Spinal cord (tissue), 10 donors: ENCODE results near the gene ITIH4. TPM values are rescaled to one million over a fixed set of nuclear protein-coding genes. Genes with fewer than 3 reads are reported as not detected.

Experiments
- DNase-seq, 6 donors: peaks; one replicate each; pipeline versions ENCODE4 v3.0.0 to v3.0.0-alpha.2; 2013 to 2015; ENCODE audit warnings: low spot score in 6 of 6, low read depth in 4 of 6
- H3K27ac ChIP-seq: one replicate; pipeline ENCODE4 v1.5.1; 2013; ENCODE audit warnings: low read depth, low read length, control low read depth
- H3K27me3 ChIP-seq: one replicate; pipeline ENCODE4 v1.6.1; 2013; ENCODE audit warnings: low read length; ENCODE audit not compliant: control insufficient read depth, insufficient read depth
- H3K36me3 ChIP-seq: one replicate; pipeline ENCODE4 v1.6.1; 2013; ENCODE audit warnings: low read length; ENCODE audit not compliant: control insufficient read depth, insufficient read depth
- H3K4me1 ChIP-seq: one replicate; pipeline ENCODE4 v1.6.1; 2013; ENCODE audit warnings: low read length; ENCODE audit not compliant: control insufficient read depth, insufficient read depth
- H3K4me3 ChIP-seq: one replicate; pipeline ENCODE4 v1.5.1; 2013; ENCODE audit warnings: low read depth, low read length, control low read depth
- H3K9me3 ChIP-seq: one replicate; pipeline ENCODE4 v1.6.1; 2013; ENCODE audit warnings: low read length; ENCODE audit not compliant: control insufficient read depth, insufficient read depth
- WGBS: methylation state at CpG from one replicate; pipeline ENCODE4 v1.1.5; 2013; ENCODE audit warnings: missing lambda C conversion rate; ENCODE audit not compliant: insufficient coverage; 5-methylcytosine and 5-hydroxymethylcytosine counted together
- polyA plus RNA-seq, 2 donors: library from polyadenylated mRNA; unstranded; fragments of 120-200 nt; gene quantifications; one replicate each; pipeline ENCODE4 v1.2.1, GENCODE V29; 2013; ENCODE audit not compliant: insufficient read length in 2 of 2
- total RNA-seq, 2 donors: library from RNA; depleted of rRNA in 1 of 2; stranded (reverse); fragments of 120-200 nt in 1 of 2; fragments of >200 nt in 1 of 2; gene quantifications; one replicate each; pipeline versions ENCODE4 v1.2.3 to v1.2.4, GENCODE V29; 2013 to 2014
- donor health status: healthy.

Gene ITIH4
- total and polyA plus RNA-seq, 4 donors = 6.4 to 41.9 (median 20.0) TPM

DNA sequence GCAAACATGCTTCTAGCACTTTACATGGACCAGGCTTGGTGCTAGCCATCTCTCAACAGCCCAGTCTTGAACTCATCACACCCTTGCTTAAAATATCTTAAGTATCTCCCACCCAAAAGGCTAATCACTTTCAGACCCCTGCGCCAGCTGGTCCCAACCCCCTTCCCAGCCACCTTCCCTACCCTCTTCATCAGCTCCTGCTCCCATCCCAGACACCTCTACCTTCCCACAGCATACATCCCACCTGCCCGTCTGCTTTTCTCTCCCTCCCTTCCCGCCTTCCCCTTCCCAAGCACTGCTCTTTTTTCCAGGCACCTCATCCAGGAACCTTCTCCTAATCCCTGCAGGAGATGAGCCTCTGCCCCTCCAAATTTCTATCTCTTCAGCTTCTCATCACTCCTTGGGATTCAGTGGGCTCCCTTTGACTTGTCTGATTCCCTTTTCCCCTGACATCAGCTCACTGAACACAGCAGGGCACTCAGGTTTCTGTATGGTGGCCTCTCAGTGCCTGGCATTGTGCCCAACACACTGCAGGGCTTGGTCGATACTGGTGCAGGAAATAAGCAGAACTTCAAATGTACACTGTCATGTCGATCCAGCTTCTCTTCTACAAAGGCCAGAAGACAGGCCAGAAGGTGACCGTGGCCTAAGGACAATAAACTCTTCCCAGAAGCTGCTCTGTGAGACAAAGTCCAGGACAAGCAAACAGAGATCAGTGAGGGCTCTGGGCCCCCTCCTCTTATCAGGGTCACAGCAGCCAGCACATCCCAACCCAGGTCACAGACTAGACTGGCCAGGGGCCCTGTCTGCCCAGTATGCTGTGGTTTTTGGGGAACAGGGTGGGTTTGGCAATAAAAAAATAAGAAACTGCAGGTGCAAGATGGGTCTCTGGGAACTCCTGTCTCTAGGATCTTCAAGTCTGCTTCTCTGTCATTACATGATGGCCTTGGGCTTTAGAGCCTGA lies 55.3 kb downstream of the ITIH4 start:
- no peaks in the 10 kb centered on the region for H3K27me3 ChIP-seq
- WGBS = 60% methylated on average over 6 of the region's 6 CpGs
- no peak for DNase-seq

DNA sequence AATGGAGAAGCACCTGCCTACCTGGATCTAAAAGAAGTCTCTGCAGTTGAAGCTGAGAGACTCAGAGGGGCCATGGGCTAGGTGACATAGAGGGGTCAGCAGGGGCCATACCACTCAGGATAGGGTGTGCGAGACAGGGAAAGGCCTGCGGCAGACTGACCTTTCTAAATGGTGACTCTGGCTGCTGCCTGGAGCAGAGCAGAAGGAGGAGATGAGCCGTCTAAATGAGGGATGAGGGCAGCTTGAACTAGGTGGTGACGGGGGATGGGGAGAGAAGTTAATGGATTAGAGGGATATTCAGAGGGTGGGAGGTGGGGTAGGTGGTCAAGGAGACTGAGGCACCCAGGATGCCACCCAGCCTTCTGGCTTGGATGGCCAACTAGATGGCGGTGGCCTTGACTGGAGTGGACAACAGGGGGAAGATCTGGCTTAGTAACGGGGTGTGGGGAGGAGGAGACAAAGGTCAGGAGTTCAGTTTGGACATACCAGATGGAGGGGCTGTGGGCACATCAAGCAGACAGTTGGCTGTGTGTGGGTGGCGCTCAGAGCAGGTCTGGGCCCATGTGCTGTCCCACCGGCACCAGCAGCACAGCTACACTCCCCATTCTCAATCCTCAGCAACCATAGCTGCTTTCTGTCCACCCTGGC lies 56.3 kb downstream of the ITIH4 start:
- Histone ChIP-seq H3K4me1 (peaks cover 5% of the 10 kb centered on the region), H3K27me3 (no peaks in the 10 kb centered on the region), H3K36me3 (no peaks in the 10 kb centered on the region), H3K27ac (no peak overlapping the region), H3K9me3 (no peaks in the 10 kb centered on the region), H3K4me3 (no peak overlapping the region)
- no peak for DNase-seq
- 85% methylated on average over 8 of the region's 8 CpGs for WGBS

More for the DNA sequence above, 55.3 kb downstream of the ITIH4 start:
- Histone ChIP-seq H3K27ac (no peak overlapping the region), H3K4me1 (peaks cover 5% of the 10 kb centered on the region), H3K36me3 (no peaks in the 10 kb centered on the region), H3K4me3 (no peak overlapping the region), H3K9me3 (no peaks in the 10 kb centered on the region)

DNA sequence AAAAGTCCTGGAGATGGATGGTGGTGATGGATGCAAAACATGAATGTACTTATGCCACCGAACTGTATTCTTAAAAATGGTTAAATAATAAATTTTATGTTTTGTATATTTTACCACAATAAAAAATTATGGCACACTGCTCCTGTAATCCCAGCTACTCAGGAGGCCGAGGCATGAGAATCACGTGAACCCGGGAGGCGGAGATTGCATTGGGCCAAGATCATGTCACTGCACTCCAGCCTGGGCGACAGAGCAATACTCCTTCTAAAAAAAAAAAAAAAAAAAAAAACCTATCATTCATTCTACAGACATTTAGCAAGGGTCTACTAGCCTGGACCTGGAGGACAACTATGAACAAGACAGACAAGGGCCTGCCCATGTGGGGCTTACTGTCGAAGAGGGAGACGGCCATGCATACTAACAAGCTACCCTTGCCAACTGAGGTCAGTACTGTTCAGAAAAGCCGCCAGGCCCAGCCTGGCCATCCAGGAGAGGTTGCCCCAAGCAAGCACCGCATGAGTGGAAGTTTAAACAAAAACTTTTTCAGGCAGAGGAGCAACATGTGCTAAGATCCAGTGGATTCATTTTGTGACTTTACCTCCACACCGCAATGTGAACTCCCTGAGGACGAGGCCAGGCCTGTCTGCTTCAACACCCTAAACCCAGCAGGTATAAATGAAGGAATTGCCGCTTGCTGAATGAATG lies 57.0 kb downstream of the ITIH4 start:
- H3K27ac ChIP-seq = no peak overlapping the region
- 91% methylated on average over 11 of the region's 13 CpGs for WGBS
- H3K36me3 ChIP-seq = no peaks in the 10 kb centered on the region
- peaks cover 5% of the 10 kb centered on the region for H3K4me1 ChIP-seq
- no peak for DNase-seq
- no peaks in the 10 kb centered on the region for H3K9me3 ChIP-seq
- no peak overlapping the region for H3K4me3 ChIP-seq
- H3K27me3 ChIP-seq = no peaks in the 10 kb centered on the region

- no peak overlapping the region for H3K4me3 ChIP-seq
- H3K27me3 ChIP-seq = no peaks in the 10 kb centered on the region
- peaks cover 9% of the 10 kb centered on the region for H3K36me3 ChIP-seq
- no peaks in the 10 kb centered on the region for H3K9me3 ChIP-seq
- no peak for DNase-seq
- H3K27ac ChIP-seq = no peak overlapping the region
- peaks cover 5% of the 10 kb centered on the region for H3K4me1 ChIP-seq
- 95% methylated on average over 7 of the region's 10 CpGs for WGBS
These were observed 58.8 kb downstream of the ITIH4 start for GRCh38 chr3:52771702-52772101.

- no peaks in the 10 kb centered on the region for H3K9me3 ChIP-seq
- H3K27ac ChIP-seq = peak overlapping the region; percentile 73
- H3K4me3 ChIP-seq = peak overlapping the region; percentile 78
- no peaks in the 10 kb centered on the region for H3K27me3 ChIP-seq
- peaks cover 5% of the 10 kb centered on the region for H3K4me1 ChIP-seq
- WGBS = 36% methylated on average over 4 of the region's 5 CpGs
- peaks cover 12% of the 10 kb centered on the region for H3K36me3 ChIP-seq
- no peak for DNase-seq
These were observed 59.2 kb downstream of the ITIH4 start for GRCh38 chr3:52771334-52771681.

DNA sequence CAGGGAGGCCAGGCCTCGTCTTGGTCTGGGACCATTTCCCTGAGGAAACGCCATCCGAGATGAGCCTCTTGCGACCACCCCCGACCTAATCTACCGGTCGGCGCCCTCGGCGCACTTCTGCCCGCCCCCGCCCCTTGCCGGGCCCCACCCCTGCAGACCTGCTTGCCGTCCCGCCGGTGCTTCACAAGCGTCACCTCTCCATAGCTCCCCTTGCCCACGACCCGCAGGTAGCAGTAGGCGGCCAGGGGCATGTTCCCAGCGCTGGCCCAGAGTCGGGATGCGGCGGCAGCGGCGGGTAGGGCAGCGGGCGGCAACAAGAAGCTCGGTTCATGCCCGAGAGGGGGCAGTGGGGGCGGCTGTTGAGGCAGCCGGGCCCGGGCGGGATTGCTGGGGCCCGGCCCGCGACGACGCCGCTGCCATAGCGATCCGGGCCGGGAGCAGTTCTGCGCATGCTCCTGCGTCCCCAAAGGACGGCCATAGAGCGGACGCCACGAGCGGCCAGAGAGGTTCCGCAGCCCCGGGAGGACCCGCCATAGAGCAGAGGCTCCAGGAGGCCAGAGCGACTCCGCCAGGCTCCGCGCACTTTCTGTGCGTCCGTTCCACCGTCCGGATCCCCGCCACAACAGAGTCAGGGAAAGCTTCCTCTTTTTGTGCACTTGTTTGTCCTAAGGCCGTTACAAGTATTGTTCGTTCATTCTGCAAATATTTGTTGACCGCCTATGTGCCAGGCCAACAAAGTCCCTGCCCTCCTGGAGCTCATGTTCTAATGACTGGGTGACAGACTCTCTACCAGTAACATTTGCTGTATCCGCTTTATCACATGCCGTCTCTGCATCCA lies 59.8 kb downstream of the ITIH4 start, which contains the start of gene NEK4:
Gene NEK4, minus strand, starts transcription at position 445 of the 838 bp plus-strand sequence. Its CDS starts 194 bp downstream, at position 251.
- Histone ChIP-seq H3K27me3 (no peaks in the 10 kb centered on the region), H3K4me3 (peak within 1 kb of the TSS; percentile 78), H3K27ac (peak within 1 kb of the TSS; percentile 73), H3K9me3 (no peaks in the 10 kb centered on the region), H3K4me1 (peaks cover 5% of the 10 kb centered on the region), H3K36me3 (peaks cover 12% of the 10 kb centered on the region)
- peak; percentile 82 to 98 (median 88) for DNase-seq
- WGBS = under 1% methylated on average over 67 of the region's 67 CpGs

DNA sequence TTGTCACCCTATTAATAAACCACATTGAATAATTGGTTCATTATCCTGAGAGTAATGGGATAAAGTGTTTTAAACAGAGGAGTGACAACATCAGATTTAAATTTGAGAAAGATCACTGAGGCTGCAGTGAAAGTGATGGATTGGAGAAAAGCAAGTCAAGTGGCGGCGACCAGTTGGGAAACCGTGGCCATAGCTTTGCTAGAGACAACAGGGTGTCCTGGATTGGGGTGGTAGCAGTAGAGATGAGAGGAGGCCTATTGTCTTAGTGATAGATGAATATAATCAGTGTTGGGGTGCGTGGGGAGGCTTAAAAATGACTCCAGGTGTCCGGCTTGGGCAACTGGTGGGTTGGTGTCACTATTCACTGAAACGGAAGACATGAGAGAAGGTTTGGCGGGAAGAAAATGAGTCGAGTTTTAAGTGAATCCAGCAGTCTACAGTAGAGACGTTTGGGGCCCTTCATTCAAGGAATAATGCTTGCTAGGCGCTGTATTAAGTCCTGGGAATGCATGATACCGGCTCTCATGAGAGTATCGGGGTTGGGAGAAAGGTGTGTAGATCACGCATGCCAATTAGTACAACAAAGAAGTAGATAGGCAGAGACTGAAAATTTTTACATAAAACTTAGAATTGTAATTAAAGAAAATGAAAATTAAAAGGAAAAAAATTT lies 60.6 kb downstream of the ITIH4 start:
- DNase-seq = peak in 1 of 6 donors; percentile 9
- no peaks in the 10 kb centered on the region for H3K9me3 ChIP-seq
- peak overlapping the region; percentile 78 for H3K4me3 ChIP-seq
- H3K27me3 ChIP-seq = no peaks in the 10 kb centered on the region
- WGBS = 14% methylated on average over 12 of the region's 13 CpGs
- H3K4me1 ChIP-seq = peaks cover 5% of the 10 kb centered on the region
- no peak overlapping the region for H3K27ac ChIP-seq
- H3K36me3 ChIP-seq = peaks cover 15% of the 10 kb centered on the region

- Histone ChIP-seq H3K4me1 (no peaks in the 10 kb centered on the region), H3K27ac (no peak overlapping the region), H3K27me3 (no peaks in the 10 kb centered on the region), H3K36me3 (peaks cover 43% of the 10 kb centered on the region), H3K9me3 (no peaks in the 10 kb centered on the region), H3K4me3 (no peak overlapping the region)
- no peak for DNase-seq
- 100% methylated on average over 1 of the region's 2 CpGs for WGBS
These were observed 67.0 kb downstream of the ITIH4 start for GRCh38 chr3:52763466-52763865.
